T-helper 2 cell (primary cell): ENCODE data around the gene IFNGR1.
"Not testable (repeated sequence)": the region's sequence is repeated elsewhere in the genome, so short reads cannot be mapped to it uniquely, and the experiment has no call there.

Experiments used
- DNase-seq, 5 experiments: peaks; one replicate each; pipeline versions ENCODE4 v3.0.0 to v3.0.0-alpha.2; 2012 to 2022
- total RNA-seq, 2 donors: gene quantifications; one replicate each; lab custom pipeline; 2026; lab: John Stamatoyannopoulos, UW

The IFNGR1 gene
- 41.3 to 82.3 reads per million in 2 donors for total RNA-seq

DNA sequence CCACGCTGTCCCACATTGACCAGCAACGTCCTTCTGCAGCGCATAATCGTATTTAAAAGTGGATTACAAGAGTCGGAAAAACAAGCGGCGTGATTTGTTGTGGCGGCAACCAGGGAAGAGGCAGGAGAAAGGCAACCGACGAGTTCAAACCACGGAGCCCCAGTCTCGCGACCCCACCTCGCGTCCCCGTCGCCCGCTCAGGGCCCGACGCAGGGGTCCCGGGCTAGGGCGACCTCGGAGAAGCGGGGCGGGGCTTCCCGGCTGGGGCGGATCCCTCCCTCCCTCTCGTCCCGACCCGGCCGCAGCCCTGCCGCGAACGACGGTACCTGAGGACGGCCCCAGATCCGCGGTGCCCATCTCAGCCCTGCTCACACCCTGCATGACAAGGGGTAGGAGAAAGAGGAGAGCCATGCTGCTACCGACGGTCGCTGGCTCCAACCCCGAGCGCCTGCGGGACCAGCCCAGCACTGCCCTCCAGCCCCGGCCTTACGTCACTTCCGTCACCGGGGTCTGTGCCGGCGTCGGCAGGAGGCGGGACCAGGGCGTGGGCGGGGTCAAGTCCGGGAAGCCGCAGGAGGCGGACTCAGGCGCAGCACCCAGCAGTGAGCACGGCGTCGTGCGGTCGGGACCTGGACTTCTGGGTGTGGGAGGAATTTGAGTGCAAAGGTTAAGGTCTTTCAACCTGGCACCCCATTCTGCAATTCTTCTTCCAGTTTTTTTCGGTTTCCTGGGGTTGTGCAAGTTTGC, at the start of gene IFNGR1:
TSS of gene IFNGR1 (minus strand) at position 469 of the 747 bp plus-strand sequence. CDS start at position 411, 58 bp downstream.
- peak; percentile 90 to 95 (median 92) for DNase-seq

DNA sequence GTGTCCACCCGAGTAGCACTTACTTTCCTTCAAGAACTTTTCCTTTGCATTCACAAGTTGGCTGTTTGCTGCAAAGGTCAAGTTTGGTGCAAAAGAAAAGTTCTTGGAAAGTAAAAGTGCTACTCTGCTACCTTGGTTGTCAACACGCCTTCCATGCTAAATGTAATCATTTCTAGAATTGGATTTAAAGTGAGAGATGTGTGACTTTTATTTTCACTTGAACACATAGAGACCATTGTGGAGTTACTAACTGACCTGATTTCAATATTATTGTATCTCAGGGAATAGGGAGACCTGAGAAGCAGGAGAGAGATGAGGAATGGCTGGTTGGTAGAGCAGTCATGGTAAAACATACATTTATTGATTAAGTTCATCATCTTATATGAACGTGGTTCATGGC, 49.7 kb upstream of the IFNGR1 start:
- no peak for DNase-seq

DNA sequence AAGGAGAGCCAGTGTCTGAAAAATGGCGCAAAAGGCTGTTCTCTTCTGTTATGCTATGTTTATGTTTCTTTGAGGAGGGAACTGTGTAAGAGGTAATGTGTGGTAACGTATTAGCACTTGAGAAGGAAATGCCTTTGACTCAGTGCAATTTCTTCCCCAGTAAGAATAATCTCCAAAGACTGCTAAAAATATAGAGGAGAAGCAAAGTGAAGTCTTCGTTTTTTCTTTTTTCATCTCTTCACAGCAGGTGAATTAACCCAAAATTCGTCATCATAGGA, 47.1 kb upstream of the IFNGR1 start:
- DNase-seq, result no peak

DNA sequence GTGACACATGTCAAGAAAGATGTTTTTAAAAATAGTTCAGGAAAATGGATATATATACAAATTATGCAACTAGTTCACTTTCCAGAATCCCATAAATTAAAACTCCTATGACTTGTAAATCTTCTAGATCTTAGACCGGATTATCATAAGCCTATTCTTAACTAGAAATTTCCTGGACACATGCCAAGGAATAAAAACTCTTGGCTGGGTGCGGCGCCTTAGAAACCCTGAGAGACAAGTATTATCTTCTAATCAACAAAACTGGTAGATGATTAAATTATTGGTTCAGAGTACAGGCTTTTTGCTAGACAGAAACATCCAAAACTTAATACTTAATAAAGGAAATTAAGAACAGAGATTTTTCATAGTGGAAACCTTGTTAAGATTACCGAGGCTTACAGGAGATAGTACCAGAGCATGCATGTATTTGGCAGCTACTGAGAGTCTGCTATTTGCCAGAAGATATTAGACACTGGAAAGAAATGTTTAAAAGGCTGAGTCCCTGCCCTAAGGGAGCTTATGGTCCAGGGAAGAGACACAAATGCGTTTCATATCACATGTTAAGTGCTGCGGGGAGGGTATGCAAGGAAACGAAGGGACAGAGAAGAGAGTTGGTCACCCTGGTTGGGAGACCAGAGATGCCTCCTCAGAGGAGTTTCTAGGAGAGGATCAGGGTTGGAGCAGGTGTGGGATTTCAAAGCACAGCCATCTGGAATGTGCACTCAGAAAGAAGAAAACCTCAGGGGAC, 46.5 kb upstream of the IFNGR1 start:
- DNase-seq, result no peak

DNA sequence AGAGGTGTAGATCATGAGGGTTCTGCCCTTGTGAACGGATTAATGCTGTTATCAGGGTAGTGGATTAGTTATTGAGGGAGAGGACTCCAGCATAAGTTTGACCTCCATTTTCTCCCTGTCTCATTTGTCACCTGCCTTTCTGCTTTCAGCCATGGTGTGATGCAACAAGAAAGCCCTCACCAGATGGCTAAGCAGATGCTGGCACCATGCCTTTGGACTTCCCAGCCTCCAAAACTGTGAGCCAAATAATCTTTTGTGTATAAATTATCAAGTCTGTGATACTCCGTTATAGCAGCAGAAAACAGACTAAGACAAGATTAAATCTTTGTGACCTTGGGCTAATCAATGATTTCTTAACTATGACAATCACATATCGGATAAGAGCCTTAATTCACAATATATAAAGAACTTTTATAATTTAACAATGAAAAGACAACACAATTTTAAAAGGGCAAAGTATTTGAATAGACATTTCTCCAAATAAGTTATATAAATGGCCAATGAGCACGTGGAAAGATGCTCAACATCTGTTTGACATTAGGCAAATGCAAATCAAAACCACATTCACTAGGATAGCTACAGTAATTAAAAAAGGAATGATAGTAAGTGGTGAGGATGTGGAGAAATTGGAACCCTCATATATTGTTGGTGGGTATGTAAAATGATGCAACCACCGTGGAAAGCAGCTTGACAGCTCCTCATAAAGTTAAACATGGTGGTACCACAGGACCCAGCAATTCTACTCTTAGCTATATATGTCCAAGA, 45.3 kb upstream of the IFNGR1 start:
- DNase-seq, result no peak

DNA sequence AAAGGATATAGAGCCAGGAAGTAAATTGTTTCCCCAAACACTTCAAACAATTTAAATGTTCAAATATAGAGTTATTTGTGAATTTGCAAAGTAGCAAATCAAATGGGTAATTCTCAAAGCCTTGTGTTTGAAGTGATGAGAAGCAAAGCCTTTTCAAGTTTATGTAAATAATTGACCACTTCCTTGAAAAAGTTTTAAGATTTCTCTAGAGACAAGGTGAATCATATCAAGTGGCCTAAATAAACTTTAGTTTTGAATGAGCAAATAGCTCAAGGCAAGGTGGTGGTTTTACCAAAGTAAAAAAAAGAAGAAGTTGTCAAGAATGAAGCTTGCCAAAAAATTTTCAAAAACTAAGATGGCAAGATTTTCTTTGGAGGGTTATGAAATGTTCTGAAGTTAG, 42.6 kb upstream of the IFNGR1 start:
- peak in 2 of 5 experiments; percentile 49 to 59 for DNase-seq

DNA sequence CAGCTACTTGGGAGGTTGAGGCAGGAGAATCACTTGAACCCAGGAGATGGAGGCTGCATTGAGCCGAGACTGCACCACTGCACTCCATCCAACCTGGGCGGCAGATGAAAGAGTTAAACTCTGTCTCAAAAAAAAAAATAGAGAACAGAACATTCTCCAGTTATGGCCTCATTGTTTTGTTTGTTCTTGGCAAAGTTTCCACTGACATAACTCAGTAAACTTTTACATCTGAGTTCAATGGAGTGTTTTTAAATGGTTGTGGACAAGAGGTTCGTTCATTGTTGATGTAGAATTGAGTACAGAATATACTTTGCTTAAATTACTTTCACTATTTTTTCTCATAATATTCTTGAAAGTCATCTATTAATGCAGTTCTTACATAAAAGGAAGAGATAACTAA, 42.2 kb upstream of the IFNGR1 start:
- DNase-seq, result no peak

DNA sequence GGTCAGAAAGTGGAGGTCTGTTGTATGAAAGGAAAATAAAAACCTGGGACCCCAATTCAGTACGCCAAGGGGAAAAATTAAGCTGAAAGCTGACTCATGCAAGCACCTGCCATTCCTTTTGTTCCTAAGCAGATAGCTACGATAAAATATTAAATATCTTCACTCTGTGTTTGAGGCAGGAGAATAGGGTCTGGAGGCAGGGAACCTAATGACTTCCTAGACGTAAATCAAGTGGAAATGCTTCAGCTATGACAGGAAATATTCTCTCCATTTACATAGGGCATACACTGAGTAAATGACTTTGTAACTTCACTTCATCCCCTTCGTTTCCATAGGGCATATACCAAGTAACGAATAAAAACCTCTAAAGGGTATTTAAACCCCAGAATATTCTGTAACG, 41.0 kb upstream of the IFNGR1 start:
- DNase-seq, result no peak

DNA sequence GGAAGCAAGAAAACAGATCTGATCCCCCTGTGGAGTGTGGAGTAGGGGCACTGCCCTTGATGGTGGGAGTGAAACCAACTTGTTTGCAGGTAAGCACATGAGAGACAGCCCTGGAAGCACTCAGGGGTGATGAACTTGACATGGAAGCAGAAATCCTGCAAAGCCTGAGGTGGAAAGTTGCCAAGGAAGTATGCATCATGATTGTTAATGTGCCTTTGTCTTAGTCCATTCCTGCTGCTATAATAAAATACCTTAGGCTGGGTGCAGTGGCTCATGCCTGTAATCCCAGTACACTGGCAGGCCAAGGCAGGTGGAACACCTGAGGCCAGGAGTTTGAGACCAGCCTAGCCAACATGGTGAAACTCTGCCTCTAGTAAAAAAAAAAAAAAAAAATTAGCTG, 40.2 kb upstream of the IFNGR1 start:
- no peak for DNase-seq

DNA sequence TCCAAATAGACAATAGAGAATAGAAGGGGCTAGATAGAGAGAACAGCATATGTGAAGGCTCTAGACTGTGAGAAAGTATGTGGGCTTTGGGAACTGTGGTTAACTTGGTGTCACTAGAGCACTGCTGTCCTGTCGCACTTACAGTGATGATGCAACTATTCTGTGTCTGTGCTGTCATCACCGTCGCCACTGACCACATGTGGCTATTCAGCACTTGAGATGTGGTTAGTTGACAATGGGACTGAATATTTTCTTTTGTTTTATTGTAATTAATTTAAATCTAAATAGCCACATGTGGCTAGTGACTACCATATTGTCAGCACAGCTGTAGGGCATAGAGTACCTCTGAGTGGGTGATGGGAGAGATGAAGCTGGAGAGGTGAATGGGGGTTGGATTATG, 39.0 kb upstream of the IFNGR1 start:
- peak in 1 of 5 experiments; percentile 60 for DNase-seq

DNA sequence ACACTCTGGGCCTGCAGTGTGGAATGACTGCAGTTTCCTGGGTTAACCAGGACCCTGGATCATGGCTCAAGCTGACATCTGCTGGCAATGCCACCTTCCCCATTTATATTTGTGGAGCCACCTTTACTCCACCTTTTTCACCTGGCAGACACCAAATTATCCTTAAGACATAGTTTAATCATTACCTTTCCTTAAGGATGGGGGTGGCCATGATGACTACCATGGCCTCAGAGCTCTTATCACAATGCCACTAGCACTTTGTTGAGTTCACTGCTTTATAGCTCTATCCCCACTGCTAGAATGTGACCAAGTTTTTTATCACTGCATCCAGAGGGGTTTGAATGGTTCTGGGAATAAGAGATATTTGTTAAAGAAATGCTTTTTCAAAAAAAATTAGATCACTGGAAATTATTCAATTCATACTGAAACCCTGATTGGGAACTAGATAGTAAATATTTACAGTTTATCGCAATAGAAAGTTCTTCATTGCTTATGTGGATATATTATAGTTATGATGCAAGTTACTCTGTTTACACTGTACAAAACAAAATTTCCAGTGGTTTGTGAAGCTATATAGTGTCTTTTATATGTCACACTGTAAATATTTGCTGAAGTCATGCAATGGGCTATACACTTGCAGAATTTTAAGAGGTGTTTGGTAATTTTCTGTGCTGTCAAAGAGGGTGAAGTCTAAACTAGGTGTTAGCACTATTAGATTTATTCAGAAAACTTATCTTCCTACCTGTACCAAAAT, 37.3 kb upstream of the IFNGR1 start:
- peak in 1 of 5 experiments; percentile 19 for DNase-seq

DNA sequence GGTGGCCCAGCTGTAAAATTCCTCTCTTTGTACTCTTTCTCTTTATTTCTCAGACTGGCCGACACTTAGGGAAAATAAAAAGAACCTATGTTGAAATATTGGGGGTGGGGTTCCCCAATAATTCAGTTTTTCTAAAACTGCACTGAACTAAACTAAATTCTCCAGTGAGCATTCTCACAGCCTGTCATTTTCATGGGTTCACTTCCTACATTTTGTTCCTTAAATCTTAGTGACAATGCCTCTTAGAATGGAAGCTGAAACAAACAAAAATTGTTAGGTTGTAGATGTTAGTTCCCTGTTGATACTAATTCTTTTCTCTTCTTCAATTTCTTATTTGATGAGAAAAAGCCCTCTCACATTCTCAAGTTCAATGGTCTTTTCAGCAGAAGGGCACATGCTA, 35.8 kb upstream of the IFNGR1 start:
- DNase-seq, result no peak

DNA sequence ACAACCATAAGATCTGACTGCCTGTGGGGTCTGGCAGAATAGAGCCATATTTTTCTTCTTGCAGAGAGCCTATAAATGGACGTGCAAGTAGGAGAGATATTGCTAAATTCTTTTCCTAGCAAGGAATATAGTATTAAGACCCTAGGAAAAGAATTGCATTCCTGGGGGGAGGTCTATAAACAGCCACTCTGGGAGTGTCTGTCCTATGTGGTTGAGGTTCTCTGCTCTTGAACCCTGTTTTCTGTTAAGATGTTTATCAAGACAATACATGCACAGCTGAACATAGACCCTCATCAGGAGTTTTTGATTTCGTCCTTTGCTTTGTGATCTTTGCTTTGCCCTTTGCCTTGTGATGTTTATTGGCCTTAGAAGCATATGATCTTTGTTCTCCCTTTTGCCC, 35.2 kb upstream of the IFNGR1 start:
- DNase-seq, result not testable (repeated sequence)

DNA sequence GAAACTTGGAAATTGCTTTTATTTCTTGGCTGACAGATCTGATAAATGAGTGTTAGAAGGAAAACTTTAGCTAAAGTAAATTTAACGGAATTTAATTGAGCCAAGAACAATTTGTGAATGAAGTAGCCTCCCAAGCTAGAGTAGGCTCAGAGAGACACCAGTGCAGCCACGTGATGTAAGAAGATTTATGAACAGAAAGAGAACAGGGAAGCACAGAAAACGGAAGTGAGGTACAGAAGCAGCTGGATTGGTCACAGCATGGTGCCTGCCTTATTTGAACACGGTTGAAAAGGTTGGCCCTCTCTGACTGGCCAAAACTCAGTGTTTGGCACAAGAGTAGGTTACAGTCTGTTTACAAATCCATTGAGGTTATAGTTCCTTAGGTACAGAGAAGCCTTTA, 29.5 kb upstream of the IFNGR1 start:
- no peak for DNase-seq

DNA sequence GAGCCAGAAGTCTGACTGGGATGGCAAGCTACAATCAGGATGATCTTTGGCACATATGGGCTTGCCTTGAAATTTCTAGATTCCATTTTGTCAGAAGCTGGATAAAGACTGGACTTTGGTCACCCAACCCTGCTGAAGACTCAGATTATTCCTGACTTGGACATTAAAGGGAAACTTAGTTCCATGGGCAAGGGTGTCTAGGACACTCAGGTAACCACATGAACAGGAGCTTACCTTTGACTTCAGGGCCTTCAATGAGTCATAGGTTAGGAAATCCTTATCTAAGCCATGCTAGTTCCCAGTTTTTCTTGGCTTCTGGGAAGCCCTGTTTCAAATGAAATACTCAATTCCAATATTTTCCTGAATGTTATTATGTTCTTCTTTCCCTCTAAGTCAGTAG, 28.5 kb upstream of the IFNGR1 start:
- DNase-seq, result no peak

DNA sequence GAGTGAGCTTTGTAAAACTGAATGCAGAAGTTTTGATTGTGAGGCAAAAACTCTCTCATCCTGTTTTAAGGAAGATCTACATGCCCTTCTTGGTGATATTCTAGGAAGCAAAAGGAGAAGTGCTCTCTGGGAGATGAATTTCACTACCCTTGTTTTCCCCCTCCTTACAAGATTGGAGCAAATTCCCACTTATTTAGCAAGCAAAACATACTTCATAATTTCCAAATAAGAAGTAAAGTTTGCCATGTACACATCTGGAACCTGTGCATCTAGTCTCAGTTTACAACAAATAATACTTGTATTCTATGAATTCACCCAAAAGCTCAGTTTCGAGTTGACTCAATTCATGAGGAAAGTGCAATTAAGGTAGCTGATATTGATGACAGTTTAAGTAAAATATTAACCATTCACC, 27.6 kb upstream of the IFNGR1 start:
- no peak for DNase-seq

DNA sequence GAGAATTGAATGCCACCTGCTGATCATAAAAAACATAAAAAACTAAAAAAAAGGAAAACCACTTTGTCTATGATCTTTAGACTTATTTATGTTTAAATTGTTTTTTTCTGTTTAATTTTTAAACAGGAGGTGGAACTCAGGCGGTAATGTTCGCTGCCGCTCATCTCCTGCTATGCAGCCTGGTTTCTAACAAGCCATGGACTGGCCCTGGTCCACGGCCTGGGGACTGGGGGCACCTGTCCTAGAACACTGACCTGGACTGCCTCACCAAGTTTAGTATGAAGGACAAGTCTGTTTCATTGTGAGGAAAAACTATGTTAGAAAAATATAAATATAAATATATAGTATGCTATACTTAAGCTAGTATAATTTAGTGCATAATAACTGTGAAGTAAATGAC, 27.0 kb upstream of the IFNGR1 start:
- no peak for DNase-seq

DNA sequence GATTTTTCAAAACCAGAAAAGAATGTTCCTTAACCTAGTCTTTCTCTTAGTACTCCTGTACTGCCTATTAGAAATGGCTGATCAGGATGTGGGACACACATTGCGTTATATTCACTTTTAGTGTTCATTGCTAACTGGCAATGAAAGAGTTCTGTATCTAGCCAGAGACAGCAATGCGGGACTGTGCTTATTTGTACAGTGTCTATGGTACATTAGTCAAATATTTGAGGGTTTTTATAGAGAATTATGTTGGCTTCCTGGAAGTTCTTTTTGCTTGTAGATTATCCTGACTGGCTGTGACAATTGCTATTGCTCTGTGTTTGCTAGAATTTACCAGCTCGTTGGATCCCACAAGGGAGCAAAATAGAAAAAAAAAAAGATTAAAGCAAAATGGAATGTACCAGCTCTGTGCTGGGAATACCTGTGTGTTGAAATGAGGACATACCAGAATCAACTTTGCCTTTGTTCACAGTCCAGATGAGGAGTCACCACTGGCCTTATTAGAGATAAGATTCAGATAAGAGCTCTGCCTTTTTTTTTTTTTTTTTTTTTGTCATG, 22.4 kb upstream of the IFNGR1 start:
- DNase-seq, result no peak

DNA sequence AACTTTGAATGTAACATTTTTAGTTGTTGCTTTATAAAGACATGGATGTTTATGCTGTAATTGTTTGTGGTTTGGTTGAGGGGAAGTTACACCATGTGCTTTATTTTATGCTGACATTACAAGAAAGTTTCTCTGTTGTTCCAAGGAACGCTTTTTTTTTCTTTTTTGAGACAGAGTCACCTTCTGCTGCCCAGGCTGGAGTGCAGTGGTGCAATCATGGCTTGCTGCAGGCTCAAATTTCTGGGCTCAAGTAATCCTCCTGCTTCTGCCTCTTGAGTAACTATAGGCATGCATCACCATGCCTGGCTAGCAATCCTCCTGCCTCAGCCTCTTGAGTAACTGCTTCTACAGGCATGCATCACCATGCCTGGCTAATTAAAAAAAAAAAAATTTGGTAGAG, 21.0 kb upstream of the IFNGR1 start:
- peak in 1 of 5 experiments; percentile 31 for DNase-seq

DNA sequence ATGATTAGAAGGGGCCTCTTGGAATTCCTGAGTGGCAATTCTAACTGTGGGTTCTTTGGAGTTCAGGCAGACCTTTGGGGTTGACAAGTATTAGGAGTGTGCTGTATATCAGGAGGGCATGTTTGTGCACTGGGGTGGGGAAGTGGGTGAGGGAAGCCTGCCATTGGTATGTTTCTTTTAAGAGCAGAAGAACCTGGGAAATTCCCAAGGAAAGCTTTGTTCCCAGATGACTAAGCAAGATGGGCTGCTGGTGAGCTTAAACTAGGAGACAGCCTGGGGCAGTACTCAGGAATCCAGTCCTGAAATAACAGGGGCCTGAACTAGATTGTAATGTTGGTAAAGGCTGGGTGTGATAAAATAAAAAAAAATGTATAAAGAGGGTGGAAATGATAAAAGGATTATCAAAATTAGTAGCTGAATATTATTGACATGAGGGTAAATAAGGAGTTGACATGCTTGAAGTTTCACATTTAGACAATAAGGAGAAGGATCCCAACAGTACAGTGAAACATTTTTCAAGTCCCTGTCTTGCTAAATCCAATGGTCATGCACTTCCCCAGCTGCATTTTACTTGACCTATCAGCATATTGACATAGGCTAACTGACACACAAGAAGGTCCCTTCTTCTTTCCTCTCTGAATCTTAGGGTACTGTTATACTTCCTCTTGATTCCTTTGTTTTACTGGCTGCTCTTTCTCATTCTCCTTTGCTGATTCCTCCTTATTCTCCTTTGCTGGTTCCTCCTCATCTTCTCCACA, 18.4 kb upstream of the IFNGR1 start:
- DNase-seq, result no peak

DNA sequence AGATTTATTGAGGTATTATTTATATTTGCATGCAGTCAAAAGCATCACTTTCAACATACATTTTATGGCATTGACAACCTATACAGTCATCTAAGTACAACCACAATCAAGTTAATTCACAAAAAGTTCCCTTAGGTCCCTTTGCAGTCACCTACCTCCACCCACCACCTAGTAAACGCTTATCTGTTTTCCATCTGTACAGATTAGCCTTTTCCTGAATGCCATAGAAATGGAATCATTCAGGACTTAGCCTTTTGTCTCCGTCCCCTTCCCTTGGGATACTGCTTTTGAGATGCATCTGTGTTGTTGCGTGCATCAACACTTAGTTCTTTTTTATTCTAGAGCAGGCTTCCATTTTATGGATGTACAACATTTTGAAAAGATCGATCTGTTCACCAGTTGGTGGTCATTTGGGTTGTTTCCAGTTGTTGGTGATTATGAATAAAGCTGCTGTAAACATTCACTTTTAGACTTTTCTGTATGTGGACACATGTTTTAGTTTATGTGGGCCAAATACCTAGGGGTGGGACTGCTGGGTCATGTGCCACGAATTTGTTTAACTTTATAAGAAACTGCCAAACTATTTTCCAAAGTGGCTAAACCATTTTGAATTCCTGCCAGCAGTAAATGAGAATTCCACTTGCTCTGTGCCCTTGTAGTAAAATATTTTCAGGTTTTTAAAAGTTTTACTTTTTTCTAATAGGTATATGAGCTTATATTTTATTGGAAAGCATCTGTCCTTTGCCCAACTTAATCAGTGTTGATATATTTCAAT, 17.6 kb upstream of the IFNGR1 start:
- no peak for DNase-seq
